Measurements from ENCODE around the gene FBXO8.
A peak's percentile ranks its signal among the peaks of the same experiment; 100 is the strongest.

FBXO8 gene

DNA sequence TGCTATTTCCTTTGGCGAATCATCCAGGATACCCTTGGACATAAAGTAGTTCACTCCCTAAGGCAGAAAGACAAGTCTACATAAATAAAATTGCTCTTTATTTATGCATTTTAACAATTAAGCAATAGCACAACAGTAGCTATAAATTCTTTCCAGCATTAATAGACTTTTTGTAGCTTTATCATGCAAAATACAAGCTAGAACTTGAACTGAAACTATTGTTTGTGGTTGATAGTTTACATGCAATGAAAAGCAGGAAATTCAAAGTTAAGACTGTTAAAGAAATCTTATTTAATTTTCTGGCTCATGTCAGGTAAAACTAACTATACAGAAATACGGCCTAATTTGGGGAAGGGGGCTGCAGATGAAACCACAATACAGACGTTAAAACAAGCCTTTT, 42.3 kb downstream of the FBXO8 start:
- no peak for DNase-seq

DNA sequence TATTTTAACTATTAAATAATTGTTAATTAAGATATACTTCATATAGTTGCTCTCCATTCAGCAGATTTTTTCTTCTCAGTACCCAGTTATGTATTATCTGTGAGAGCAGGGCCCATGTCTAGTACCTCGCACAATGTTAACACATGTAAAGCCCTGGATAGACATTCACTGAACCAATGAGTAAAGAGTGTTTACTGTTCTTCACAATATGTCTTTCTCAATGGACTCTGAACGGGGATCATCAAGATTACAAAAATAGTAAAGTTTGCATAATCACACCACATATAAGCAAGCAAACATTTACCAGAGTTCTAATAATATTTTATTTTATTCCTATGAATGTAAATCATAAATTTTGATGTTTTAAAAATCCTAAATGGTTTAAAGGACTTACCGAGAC, 47.1 kb downstream of the FBXO8 start:
- DNase-seq = no peak

- DNase-seq = no peak
These were observed 52.8 kb downstream of the FBXO8 start for GRCh38 chr4:174230680-174231079.

GRCh38 chr4:174230148-174230547, 53.3 kb downstream of the FBXO8 start:
- no peak for DNase-seq

GRCh38 chr4:174228988-174229387, 54.5 kb downstream of the FBXO8 start:
- no peak for DNase-seq

- no peak for DNase-seq
These were observed 58.0 kb downstream of the FBXO8 start for GRCh38 chr4:174225349-174226049.

GRCh38 chr4:174224550-174224949, 58.9 kb downstream of the FBXO8 start:
- DNase-seq = no peak

DNA sequence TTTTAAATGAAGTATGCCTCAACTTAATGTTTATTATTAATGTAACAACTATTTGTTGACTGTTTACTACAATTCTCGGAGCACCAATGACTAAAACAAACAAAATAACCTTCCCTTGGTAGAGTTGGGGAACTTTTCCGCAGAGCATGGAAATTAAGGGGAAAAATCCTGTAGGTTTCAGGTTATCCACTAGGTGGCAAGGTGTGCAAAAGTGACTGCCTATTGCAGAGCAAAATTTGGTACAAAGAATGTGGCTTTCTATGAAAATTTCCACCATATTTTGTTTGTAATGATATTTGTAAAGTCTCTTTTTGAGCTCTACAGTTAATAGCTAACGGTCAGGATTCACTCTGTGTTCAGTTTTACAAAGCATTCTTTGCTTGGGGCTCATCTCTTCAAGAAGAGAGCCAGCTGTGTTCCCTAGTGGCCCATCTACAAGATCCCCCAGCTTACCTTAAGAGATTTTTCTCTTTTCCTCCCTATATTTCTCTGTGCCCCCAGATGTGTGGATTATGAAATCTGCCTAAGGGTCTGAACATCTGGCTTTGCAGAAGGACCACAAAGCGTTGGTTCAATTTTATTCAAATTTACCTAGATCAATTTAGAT, 61.1 kb downstream of the FBXO8 start:
- no peak for DNase-seq

GRCh38 chr4:174218127-174218790, 65.2 kb downstream of the FBXO8 start:
- DNase-seq = no peak

DNA sequence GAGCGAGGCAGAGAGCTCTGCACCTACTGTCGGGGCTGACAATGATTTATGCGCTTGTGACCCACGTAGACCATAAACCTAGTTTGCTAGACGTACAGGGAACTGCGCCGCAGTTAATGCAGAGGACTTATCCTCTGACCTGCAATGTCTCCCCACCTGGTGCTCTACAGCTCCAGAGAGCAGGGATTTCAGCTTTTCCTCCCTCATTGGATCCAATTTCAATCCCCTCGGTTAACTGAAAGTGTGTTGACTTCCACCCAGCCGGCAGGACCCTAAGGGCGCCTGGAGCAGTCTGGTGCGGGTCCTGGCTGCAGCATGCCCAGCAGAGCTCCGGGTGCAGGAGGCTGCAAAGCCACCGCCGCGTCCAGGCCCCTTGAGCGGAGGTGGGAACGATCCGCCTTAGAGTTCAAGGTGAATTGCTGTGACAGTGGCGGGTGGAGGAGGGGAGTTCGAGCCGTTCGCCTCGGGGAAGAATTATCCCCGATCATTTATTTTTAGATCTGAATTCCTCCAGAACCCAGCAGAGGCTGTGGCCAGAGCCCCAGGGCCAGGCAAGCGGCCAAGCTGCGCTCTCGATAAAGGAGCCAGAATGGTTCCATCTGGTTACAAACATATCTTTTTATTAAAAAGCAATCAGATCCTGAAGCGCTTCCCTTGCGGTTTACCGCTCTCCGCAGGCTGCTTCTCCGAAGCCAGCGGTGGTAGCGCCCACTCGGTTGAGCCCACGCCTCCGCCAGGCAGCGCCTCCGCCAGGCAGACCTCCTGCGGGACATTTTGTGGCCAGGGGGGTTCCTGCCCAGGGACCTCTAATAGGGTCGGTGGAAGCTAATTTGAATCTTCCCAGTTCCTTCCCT, 66.0 kb downstream of the FBXO8 start:
- DNase-seq = peak; percentile 71

DNA sequence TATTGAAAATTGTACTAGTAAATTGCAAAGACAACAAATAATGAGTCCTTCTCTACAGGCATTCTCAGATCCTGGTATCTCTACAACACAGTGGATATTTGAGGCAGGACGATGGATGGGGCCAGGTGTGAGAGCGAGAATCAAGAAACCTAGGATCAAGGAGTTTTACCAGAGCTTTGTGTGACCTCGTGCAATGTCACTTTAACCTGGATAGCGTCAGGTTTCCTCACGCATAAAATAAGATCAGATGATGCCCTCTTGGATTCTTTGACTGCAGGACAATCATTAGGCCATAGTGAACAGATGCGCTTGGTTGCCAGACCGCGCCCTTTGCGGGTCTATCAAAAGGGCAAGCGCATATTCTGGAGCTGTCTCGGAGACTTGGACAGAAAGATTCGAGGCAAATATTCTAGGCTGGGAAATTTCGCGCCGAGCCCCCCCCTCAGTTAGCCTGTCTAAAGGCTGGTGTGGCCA, 66.6 kb downstream of the FBXO8 start:
- DNase-seq = no peak

DNA sequence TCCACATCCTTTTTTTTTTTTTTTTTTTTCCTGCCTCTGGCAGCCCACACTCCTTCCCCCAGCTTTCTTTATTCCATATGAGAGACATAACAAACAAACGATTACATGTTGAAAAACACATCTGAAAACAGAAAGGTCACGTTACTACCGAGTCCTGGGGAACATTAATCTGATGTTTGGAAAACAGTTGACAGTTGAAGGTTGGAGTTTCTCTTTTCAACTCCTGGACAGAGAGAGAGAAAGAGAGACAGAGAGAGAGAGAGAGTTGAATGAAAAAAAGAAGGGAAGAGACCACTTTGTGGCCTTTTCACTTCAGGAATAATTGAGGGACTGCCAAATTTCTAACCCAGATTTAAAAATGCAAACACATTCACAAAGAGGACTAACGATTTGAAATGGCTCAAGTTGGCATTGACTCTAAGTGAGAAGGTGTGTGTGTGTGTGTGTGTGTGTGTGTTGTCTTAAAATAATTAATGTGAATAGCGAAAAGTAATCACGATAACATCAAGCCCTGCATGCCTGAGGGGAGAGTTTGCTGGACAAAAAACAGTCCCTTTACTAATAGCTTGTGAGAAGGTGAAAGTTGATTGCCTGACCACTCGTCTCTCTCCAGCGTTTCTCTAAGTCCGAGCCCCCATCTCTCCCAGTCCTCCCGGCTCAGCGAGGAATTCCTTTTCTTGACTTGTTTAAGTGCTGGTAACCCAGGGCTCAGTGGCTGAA, 67.3 kb downstream of the FBXO8 start:
- no peak for DNase-seq

- DNase-seq = no peak
These were observed 68.4 kb downstream of the FBXO8 start for GRCh38 chr4:174215057-174215456.

DNA sequence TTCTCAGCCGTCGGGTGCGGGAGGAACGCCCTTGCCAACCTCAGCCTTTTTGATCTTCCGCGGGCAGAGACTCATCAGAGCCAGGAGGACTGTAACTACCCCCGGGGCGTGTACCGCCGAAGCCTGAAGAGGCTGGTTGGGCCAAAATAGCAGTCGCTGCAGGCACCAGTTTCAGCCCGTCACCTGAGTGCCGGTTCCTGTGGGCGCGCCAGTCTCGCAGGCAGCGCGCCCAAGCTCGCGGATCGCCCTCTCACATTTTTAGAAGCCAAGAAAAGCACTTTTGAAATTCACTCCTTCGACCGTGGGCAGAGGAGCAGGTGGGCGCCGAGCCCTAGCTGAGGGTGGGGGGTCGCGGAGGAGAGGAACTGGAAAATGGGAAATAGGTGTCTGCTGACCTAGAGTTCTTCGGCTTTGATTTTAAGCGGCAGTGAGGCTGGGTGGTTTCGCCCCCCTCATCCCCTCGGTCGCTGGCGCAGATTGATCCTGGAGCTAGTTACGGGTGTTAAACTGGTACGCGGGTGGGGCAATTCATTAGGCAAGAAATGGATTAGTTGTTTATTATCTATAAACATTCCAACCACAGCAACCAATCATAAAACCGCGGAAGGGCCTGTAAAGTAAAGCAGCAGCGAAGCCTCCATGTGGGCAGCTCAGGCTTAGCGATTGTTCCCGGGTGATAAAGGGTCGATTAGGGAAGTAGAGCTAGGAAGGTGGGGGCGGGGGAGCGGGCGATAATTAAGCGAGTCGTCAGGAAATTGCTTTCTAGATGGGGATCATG, 69.2 kb downstream of the FBXO8 start:
- DNase-seq = peak; percentile 38

DNA sequence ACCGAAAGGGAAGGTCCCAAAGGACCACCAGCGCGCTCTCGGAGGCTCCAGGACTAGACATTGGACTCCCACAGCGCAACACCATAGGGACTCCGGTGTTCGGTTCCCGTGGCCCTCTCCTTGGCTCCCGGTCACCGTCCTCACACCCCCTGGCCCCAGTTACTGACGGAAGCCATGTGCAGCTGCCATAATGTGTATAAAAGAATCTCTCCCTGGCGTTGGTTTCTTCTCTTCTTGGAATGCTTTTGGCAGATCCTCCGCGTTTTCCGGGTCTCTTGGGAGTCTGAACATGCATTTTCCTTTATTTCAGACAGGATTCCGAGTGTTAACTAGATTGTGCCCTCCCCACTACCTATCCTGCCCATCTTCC, 69.8 kb downstream of the FBXO8 start:
- DNase-seq = no peak

DNA sequence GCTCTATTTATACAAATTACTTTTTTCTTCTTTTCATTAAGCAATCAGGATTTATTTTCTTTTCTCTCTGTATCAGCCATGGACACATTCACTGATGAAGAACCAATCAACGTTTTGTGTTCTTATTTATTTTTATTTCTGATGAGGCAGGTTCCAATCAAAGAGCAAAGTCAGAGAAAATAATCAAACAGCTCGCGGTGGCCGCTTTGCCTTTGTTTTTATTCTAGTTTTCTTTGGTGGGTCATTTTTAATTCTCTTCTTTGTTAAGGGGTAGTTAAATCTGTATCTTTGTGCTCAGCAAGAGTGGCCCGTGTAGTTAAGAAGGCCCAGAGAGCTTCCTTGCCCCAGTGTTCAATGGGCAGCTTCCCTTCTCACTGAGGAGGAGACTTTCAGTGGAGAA, 71.4 kb downstream of the FBXO8 start:
- no peak for DNase-seq

DNA sequence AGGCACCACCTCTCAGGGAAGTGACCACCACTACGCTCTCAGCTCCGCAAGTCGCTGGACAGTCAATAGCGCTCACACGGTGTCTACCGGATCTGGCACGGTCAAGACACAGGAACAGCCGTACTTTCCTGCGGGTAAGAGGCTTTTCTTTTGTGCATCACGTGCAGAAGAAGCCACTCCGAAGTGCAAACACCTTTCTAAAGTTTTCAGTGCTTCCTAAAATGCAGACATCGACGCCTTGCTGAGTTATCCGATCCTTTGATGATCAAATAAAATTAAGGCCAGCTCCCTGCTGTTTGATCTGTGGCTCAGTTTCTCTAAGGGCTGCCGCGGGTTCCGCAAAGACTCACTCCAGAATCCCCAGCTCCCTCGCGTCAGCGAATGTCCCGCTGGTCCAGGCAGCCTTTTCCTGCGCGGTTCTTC, 71.8 kb downstream of the FBXO8 start:
- DNase-seq = no peak

- DNase-seq = no peak
These were observed 72.4 kb downstream of the FBXO8 start for GRCh38 chr4:174210952-174211490.

GRCh38 chr4:174210354-174210753, 73.1 kb downstream of the FBXO8 start:
- no peak for DNase-seq

DNA sequence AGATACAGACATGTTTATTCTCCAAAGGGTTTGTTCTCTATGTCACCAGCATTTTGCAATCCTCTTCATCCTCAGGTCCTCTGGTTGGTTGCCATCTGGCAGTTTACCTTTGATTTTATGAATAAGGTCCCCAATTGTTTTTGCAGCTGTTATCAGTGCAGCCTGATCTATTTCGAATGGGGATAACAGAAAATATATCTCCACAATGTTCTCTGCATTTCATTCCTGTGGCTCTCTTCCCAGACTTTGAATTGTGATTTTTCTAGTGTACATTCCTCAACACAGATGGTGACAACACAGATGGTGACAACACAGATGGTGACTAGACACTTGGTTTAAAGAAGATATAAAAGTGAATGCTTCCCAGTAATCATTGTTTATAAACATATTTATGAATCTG, 74.1 kb downstream of the FBXO8 start:
- no peak for DNase-seq

DNA sequence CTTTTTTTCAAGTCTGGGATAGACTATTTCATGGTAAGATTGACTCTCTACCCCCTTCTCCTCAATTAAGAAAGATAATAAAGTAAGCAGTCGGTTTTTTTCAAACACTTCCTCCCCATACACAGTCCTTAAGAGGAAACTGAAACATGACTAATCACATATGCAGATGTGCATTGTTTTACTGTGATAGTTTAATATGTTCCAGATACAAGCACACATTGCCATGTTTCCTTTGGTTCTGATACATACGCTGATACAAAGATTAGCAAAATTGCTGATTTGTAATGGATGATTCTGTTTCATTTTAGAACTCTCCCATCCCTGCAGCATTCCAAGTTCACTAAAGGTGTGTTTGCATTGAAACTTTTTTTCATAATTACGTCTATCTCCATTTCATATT, 76.1 kb downstream of the FBXO8 start:
- no peak for DNase-seq
